MM.1S (cell line): ENCODE data around the gene ADD2.

Experiments
- DNase-seq: peaks from one replicate; pipeline ENCODE4 v3.0.0-alpha.2; 2015
- H2AFZ ChIP-seq: fragments of 300-600 bp; sonication (generic); 2 replicates; pipeline ENCODE4 v1.6.0; 2016; ENCODE audit warnings: antibody characterized with exemption, low read length
- H3F3A ChIP-seq: fragments of 300-600 bp; sonication (generic); 2 replicates; pipeline ENCODE4 v1.6.1; 2016; ENCODE audit warnings: mild to moderate bottlenecking, antibody characterized with exemption, low read length, moderate library complexity, mixed read lengths; ENCODE audit not compliant: insufficient read depth
- H3K27ac ChIP-seq: fragments of 300-600 bp; sonication (generic); 2 replicates; pipeline ENCODE4 v1.5.1; 2016; ENCODE audit warnings: mild to moderate bottlenecking, low read length
- H3K27me3 ChIP-seq: fragments of 300-600 bp; sonication (generic); replicated peaks from 2 replicates; pipeline ENCODE4 v1.6.0; 2016; ENCODE audit warnings: low read length; ENCODE audit not compliant: insufficient read depth
- H3K36me3 ChIP-seq: fragments of 300-600 bp; sonication (generic); replicated peaks from 2 replicates; pipeline ENCODE4 v1.6.1; 2016; ENCODE audit warnings: mild to moderate bottlenecking, low read length, mixed read lengths; ENCODE audit not compliant: insufficient read depth
- H3K4me1 ChIP-seq: fragments of 300-600 bp; sonication (generic); 2 replicates; pipeline ENCODE4 v1.6.1; 2016; ENCODE audit warnings: low read length, mixed read lengths
- H3K4me2 ChIP-seq: fragments of 300-600 bp; sonication (generic); 2 replicates; pipeline ENCODE4 v1.6.0; 2016; ENCODE audit warnings: low read depth, low read length
- H3K4me3 ChIP-seq: fragments of 300-600 bp; sonication (generic); 2 replicates; pipeline ENCODE4 v1.5.1; 2016; ENCODE audit warnings: low read length, mixed read lengths
- H3K79me2 ChIP-seq: fragments of 300-600 bp; sonication (generic); 2 replicates; pipeline ENCODE4 v1.6.1; 2016; ENCODE audit warnings: mixed run types, low read length, mixed read lengths
- H3K9ac ChIP-seq: fragments of 300-600 bp; sonication (generic); 2 replicates; pipeline ENCODE4 v1.6.1; 2016; ENCODE audit warnings: low read length, mixed read lengths
- H3K9me2 ChIP-seq: fragments of 300-600 bp; sonication (generic); replicated peaks from 2 replicates; pipeline ENCODE4 v1.6.1; 2016; ENCODE audit warnings: mild to moderate bottlenecking, low read length, mixed read lengths; ENCODE audit not compliant: insufficient read depth
- H3K9me3 ChIP-seq: fragments of 300-600 bp; sonication (generic); replicated peaks from 2 replicates; pipeline ENCODE4 v1.6.1; 2016; ENCODE audit warnings: mild to moderate bottlenecking, low read length, mixed read lengths; ENCODE audit not compliant: insufficient read depth
- H4K20me1 ChIP-seq: fragments of 300-600 bp; sonication (generic); 2 replicates; pipeline ENCODE4 v1.6.1; 2016; ENCODE audit warnings: mild to moderate bottlenecking, low read length, moderate library complexity, mixed read lengths; ENCODE audit not compliant: insufficient read depth
- CTCF ChIP-seq: fragments of 300-600 bp; sonication (generic); IDR thresholded peaks from 2 replicates; pipeline ENCODE4 v1.5.1; 2016; ENCODE audit warnings: antibody characterized with exemption, low read length, mixed read lengths
- EZH2 ChIP-seq: fragments of 300-600 bp; sonication (generic); optimal IDR thresholded peaks from 2 replicates; pipeline ENCODE3; 2017; ENCODE audit warnings: low read depth, mild to moderate bottlenecking, antibody characterized with exemption, low read length, mixed read lengths
- EZH2phosphoT487 ChIP-seq: fragments of 300-600 bp; sonication (generic); IDR thresholded peaks from 2 replicates; pipeline ENCODE4 v1.6.1; 2018; ENCODE audit warnings: antibody characterized with exemption, low read length

The ADD2 gene

GRCh38 chr2:70710038-70710690 is 57.8 kb downstream of the ADD2 start:
- H4K20me1 ChIP-seq = no peaks in the 10 kb centered on the region
- H3K9ac ChIP-seq = no peak overlapping the region
- no peaks in the 10 kb centered on the region for H3K79me2 ChIP-seq
- TF ChIP-seq CTCF (no peak), EZH2 (no peak), EZH2phosphoT487 (no peak)
- no peaks in the 10 kb centered on the region for H3F3A ChIP-seq
- DNase-seq = no peak
- no peaks in the 10 kb centered on the region for H3K9me2 ChIP-seq
- no peaks in the 10 kb centered on the region for H3K4me1 ChIP-seq
- H3K36me3 ChIP-seq = no peaks in the 10 kb centered on the region
- H3K27ac ChIP-seq = no peak overlapping the region
- no peak overlapping the region for H3K4me2 ChIP-seq
- no peak overlapping the region for H3K4me3 ChIP-seq
- no peaks in the 10 kb centered on the region for H3K9me3 ChIP-seq
- H2AFZ ChIP-seq = no peak overlapping the region
- no peaks in the 10 kb centered on the region for H3K27me3 ChIP-seq

DNA sequence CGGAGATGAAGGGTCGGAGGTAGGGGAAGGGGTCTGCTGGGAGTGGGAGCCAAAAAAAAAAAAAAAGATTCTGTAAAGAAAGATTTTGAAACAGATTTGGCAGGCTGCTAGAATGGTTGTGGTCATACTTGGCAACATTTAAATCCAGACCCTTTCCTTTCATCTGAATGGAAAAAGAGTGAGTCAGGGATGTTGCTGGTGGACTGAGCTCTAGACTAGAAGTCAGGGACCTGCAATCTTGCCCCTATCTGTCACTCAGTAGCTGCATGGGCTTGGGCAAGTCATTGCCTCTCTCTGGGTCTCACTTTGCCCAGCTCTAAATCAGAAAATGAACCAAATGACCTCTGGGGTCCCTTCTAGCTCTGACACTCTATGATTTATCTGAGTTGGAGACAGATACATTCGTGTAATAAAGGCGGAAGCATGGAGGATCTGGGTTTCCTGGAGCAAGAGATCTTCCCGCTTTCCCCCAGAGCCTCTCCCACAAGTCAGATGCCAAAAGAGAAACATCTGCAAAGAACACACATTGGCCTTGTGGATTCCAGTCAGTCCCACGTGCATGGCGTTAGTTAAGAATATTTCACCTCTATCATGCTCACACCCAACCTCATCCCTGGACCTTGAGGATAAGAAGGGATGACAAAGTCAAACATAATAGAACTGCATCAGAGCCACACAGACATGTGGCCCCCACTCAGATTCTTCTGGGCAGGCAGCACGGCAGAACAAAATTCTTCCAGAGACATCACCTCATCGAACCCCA is 58.5 kb downstream of the ADD2 start:
- Histone ChIP-seq H3F3A (no peaks in the 10 kb centered on the region), H3K79me2 (no peaks in the 10 kb centered on the region), H3K9me2 (no peaks in the 10 kb centered on the region), H2AFZ (no peak overlapping the region), H3K4me3 (no peak overlapping the region), H3K4me2 (no peak overlapping the region), H4K20me1 (no peaks in the 10 kb centered on the region), H3K4me1 (no peaks in the 10 kb centered on the region), H3K36me3 (no peaks in the 10 kb centered on the region), H3K9me3 (no peaks in the 10 kb centered on the region), H3K9ac (no peak overlapping the region), H3K27me3 (no peaks in the 10 kb centered on the region), H3K27ac (no peak overlapping the region)
- no peak for TF ChIP-seq EZH2phosphoT487
- TF ChIP-seq EZH2 = no peak
- no peak for TF ChIP-seq CTCF
- DNase-seq = no peak

GRCh38 chr2:70708376-70709199 is 59.4 kb downstream of the ADD2 start:
- Histone ChIP-seq H3K9ac (no peak overlapping the region), H3K79me2 (no peaks in the 10 kb centered on the region), H3F3A (no peaks in the 10 kb centered on the region), H3K4me3 (no peak overlapping the region), H3K4me1 (no peaks in the 10 kb centered on the region), H3K4me2 (no peak overlapping the region), H3K27ac (no peak overlapping the region), H3K9me3 (no peaks in the 10 kb centered on the region), H3K9me2 (no peaks in the 10 kb centered on the region), H3K27me3 (no peaks in the 10 kb centered on the region), H3K36me3 (no peaks in the 10 kb centered on the region), H2AFZ (no peak overlapping the region), H4K20me1 (no peaks in the 10 kb centered on the region)
- DNase-seq = no peak
- TF ChIP-seq EZH2 (no peak), CTCF (no peak), EZH2phosphoT487 (no peak)
